K562 (cell line): ENCODE data around the gene UGT1A10. TPM values are rescaled to one million over a fixed set of nuclear protein-coding genes. Genes with fewer than 3 reads are reported as not detected.

Source experiments
- ATAC-seq: fragments of 200-7000 bp; cut with Tn5 transposase; 3 replicates; pipeline ENCODE4 v1.9.1; 2020; ENCODE audit warnings: moderate library complexity
- BruUV-seq: library from RNA; stranded (reverse); fragments of 400-500 nt; replicated peaks from 2 replicates; lab custom pipeline; 2021; lab: Mats Ljungman, UMichigan
- CTCF ChIA-PET: fragments of 300-600 bp; formaldehyde crosslinking; extraction: SDS; loops from one replicate; lab custom pipeline; 2021; ENCODE audit warnings: low intra/inter-chr PET ratio; lab: Yijun Ruan, JAX
- POLR2A ChIA-PET: fragments of 300-600, 350-650 bp; sonication (Branson Sonifier 250); formaldehyde crosslinking; extraction: SDS; loops from one replicate; lab custom pipeline; 2021; ENCODE audit warnings: antibody characterized with exemption, inconsistent platforms; lab: Yijun Ruan, JAX
- DNase-seq, 4 experiments: peaks; one replicate each; pipeline versions ENCODE4 v3.0.0 to v3.0.0-alpha.2; 2011 to 2018; ENCODE audit warnings: low spot score in 3 of 4, mixed read lengths in 3 of 4; ENCODE audit errors: extremely low read depth in 1 of 4
- FAIRE-seq: peaks from 2 replicates; lab custom pipeline; 2011; peaks lifted over from hg19 to GRCh38; lab: Jason Lieb, UNC
- H2AFZ ChIP-seq: 2 replicates; pipeline ENCODE4 v1.6.0; 2011; ENCODE audit warnings: low read depth, low read length, control low read depth, inconsistent platforms
- H3K27ac ChIP-seq: fragments of 200-600 bp; 3 replicates; pipeline ENCODE4 v1.8.0; 2011; ENCODE audit warnings: low read depth, mild to moderate bottlenecking, control low read depth, inconsistent platforms, low read length, moderate library complexity, mixed read lengths; ENCODE audit errors: extremely low read depth
- H3K27me3 ChIP-seq, 2 experiments: fragments of 300-600 bp in 1 of 2; 2 replicates in 1 of 2; 3 replicates in 1 of 2; pipeline versions ENCODE4 v1.6.0 to v1.8.0; 2011; ENCODE audit warnings: inconsistent platforms in 2 of 2, low read length in 2 of 2, mild to moderate bottlenecking in 1 of 2, mixed read lengths in 1 of 2, moderate library complexity in 1 of 2; ENCODE audit not compliant: control insufficient read depth in 2 of 2, insufficient read depth in 2 of 2
- H3K36me3 ChIP-seq: fragments of 300-600 bp; 3 replicates; pipeline ENCODE4 v1.8.0; 2011; ENCODE audit warnings: mild to moderate bottlenecking, low read length, inconsistent platforms; ENCODE audit not compliant: control insufficient read depth, insufficient read depth
- H3K4me1 ChIP-seq, 2 experiments: fragments of 200-600 bp in 1 of 2; replicated peaks in 1 of 2; 2 replicates in 1 of 2; 3 replicates in 1 of 2; pipeline versions ENCODE4 v1.5.1 to v1.8.0; 2011; ENCODE audit warnings: inconsistent platforms in 2 of 2, low read length in 2 of 2, mild to moderate bottlenecking in 1 of 2, mixed read lengths in 1 of 2, moderate library complexity in 1 of 2; ENCODE audit not compliant: control insufficient read depth in 2 of 2, insufficient read depth in 2 of 2
- H3K4me2 ChIP-seq: 2 replicates; pipeline ENCODE4 v1.6.1; 2011; ENCODE audit warnings: low read length, control low read depth, inconsistent platforms, mixed read lengths; ENCODE audit not compliant: insufficient read depth
- H3K4me3 ChIP-seq: fragments of 200-600 bp; sonication (generic), shearing (Covaris generic); 2 replicates; pipeline ENCODE4 v1.5.1; 2016; ENCODE audit warnings: control low read depth, inconsistent platforms
- H3K79me2 ChIP-seq: fragments of 200-600 bp; 3 replicates; pipeline ENCODE4 v1.8.0; 2011; ENCODE audit warnings: low read length, inconsistent platforms; ENCODE audit not compliant: control insufficient read depth, insufficient read depth
- H3K9ac ChIP-seq, 2 experiments: 2 replicates each; pipeline versions ENCODE4 v1.6.0 to v1.6.1; 2011; ENCODE audit warnings: low read depth in 2 of 2, low read length in 2 of 2, control low read depth in 1 of 2, inconsistent platforms in 1 of 2, mild to moderate bottlenecking in 1 of 2, mixed read lengths in 1 of 2; ENCODE audit not compliant: insufficient read depth in 1 of 2
- H3K9me1 ChIP-seq: one replicate; pipeline ENCODE4 v1.6.0; 2011; ENCODE audit warnings: inconsistent platforms, mild to moderate bottlenecking, low read length, moderate library complexity; ENCODE audit not compliant: control insufficient read depth, insufficient read depth
- H3K9me3 ChIP-seq: replicated peaks from 2 replicates; pipeline ENCODE4 v1.5.1; 2011; ENCODE audit warnings: low read depth, low read length, inconsistent platforms; ENCODE audit not compliant: control insufficient read depth, insufficient read depth
- H4K20me1 ChIP-seq: replicated peaks from 2 replicates; pipeline ENCODE4 v1.6.1; 2011; ENCODE audit warnings: low read length, inconsistent platforms, mixed read lengths; ENCODE audit not compliant: control insufficient read depth, insufficient read depth
- IRF9 ChIP-seq: fragments of 450-650 bp; IDR thresholded peaks from 2 replicates; pipeline ENCODE4 v1.6.1; 2016; ENCODE audit warnings: missing biosample characterization, missing genetic modification characterization
- SPI1 ChIP-seq: IDR thresholded peaks from 2 replicates; pipeline ENCODE4 v1.6.1; 2011; ENCODE audit warnings: low read depth, low read length, control low read depth, borderline replicate concordance
- whole genome bisulfite sequencing: fragments of 100-300 bp; shearing (Covaris generic); methylation state at CpG from one replicate; pipeline ENCODE4 v1.1.6; 2016; ENCODE audit warnings: low coverage, mixed read lengths; ENCODE audit not compliant: insufficient coverage; ENCODE audit errors: missing lambda C conversion rate; 5-methylcytosine and 5-hydroxymethylcytosine counted together
- in situ Hi-C: fragments of 300-500 bp; cut with MboI; formaldehyde crosslinking; loops from 4 replicates; pipeline ENCODE4 v1.15.0; 2018; ENCODE audit warnings: inconsistent platforms, mixed read lengths
- intact Hi-C: fragments of 100-400 bp; cut with micrococcal nuclease; formaldehyde crosslinking; loops from 2 replicates; pipeline ENCODE4 v1.14.2; 2022
- polyA plus RNA-seq, 8 experiments: library from polyadenylated mRNA; depleted of rRNA in 4 of 8; stranded (reverse) in 5 of 8; unstranded in 3 of 8; fragments of >200 nt; fragmentation: Nextera tagmentation in 2 of 8; fragmentation: Illumina TruSeq in 1 of 8; extraction: Ambion mirVana in 2 of 8; extraction: Trizol in 1 of 8; gene quantifications; 2 replicates each; pipeline versions ENCODE4 v1.2.1 to v1.2.3, GENCODE V29; 2011 to 2014; ENCODE audit warnings: inconsistent platforms in 1 of 8, missing spikeins in 1 of 8
- total RNA-seq, 7 experiments: library from RNA; depleted of rRNA in 6 of 7; stranded (reverse); fragments of >200 nt in 6 of 7; fragmentation: Illumina TruSeq in 2 of 7; extraction: Trizol in 2 of 7; gene quantifications; 2 replicates each; pipeline versions ENCODE4 v1.2.1 to v1.2.3, GENCODE V29; 2011 to 2021; ENCODE audit warnings: low replicate concordance in 1 of 7
- TF ChIP-seq, protein P1 (sequence below): fragments of 150-350 bp; conservative IDR thresholded peaks from 2 replicates; pipeline ENCODE4 v1.6.1; 2014; ENCODE audit warnings: low read length

Gene UGT1A10
- total and polyA plus RNA-seq, 9 of the 15 experiments (the other 6 are each of a cell fraction or from before 2014, with no cell fraction given), result not detected

DNA sequence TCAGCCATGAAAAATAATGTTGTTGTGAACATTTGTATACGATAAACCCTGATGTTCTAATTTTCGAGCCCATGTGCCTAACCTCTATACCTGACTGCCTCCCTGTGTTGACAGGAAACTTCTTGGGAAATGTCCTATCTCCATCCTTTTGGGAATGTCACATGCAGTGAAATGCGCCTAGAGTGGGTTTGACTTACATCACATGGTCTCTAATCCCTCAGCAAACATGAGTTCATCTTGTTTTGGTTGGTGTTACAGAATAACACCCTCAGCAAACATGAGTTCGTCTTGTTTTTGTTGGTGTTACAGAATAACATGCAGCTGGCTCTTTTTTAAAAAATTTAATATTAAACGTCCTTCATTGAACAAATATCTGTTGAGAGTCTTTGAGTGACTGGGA is 52.1 kb downstream of the UGT1A10 start:
- H3K9me1 ChIP-seq, result no peaks in the 10 kb centered on the region
- BruUV-seq, result no TSS peak
- intact Hi-C loops (no loop called here), in situ Hi-C loops (no loop called here)
- TF ChIP-seq, protein P1, sequence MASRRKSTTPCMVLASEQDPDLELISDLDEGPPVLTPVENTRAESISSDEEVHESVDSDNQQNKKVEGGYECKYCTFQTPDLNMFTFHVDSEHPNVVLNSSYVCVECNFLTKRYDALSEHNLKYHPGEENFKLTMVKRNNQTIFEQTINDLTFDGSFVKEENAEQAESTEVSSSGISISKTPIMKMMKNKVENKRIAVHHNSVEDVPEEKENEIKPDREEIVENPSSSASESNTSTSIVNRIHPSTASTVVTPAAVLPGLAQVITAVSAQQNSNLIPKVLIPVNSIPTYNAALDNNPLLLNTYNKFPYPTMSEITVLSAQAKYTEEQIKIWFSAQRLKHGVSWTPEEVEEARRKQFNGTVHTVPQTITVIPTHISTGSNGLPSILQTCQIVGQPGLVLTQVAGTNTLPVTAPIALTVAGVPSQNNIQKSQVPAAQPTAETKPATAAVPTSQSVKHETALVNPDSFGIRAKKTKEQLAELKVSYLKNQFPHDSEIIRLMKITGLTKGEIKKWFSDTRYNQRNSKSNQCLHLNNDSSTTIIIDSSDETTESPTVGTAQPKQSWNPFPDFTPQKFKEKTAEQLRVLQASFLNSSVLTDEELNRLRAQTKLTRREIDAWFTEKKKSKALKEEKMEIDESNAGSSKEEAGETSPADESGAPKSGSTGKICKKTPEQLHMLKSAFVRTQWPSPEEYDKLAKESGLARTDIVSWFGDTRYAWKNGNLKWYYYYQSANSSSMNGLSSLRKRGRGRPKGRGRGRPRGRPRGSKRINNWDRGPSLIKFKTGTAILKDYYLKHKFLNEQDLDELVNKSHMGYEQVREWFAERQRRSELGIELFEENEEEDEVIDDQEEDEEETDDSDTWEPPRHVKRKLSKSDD, result no peak
- DNase-seq, result no peak
- H3K9me3 ChIP-seq, result no peaks in the 10 kb centered on the region
- POLR2A ChIA-PET, result no interaction called here
- peaks cover 0 to 8% of the 10 kb centered on the region in 2 experiments; a peak in 3 of 5 replicates for H3K27me3 ChIP-seq
- H3K4me2 ChIP-seq, result no peak overlapping the region
- no peaks in the 10 kb centered on the region for H3K79me2 ChIP-seq
- no peaks in the 10 kb centered on the region; the same call in 1 of the 2 replicates for H4K20me1 ChIP-seq
- H3K36me3 ChIP-seq, result no peaks in the 10 kb centered on the region
- no peak for FAIRE-seq
- H2AFZ ChIP-seq, result no peak overlapping the region
- no peak overlapping the region for H3K9ac ChIP-seq
- no peak overlapping the region for H3K27ac ChIP-seq
- H3K4me1 ChIP-seq, result no peaks in the 10 kb centered on the region
- 4% methylated on average over 5 of the region's 5 CpGs for WGBS
- no peak for ATAC-seq
- CTCF ChIA-PET, result interaction anchor here (0.6 kb wide), 1 partner anchor 102 kb away, joined by 4 read pairs; no protein-coding TSS in a partner anchor
- no peak overlapping the region for H3K4me3 ChIP-seq

- Histone ChIP-seq H3K36me3 (no peaks in the 10 kb centered on the region), H3K9me1 (no peaks in the 10 kb centered on the region), H3K9me3 (no peaks in the 10 kb centered on the region), H3K4me1 (no peaks in the 10 kb centered on the region), H3K9ac (no peak overlapping the region), H3K27ac (no peak overlapping the region), H3K4me2 (no peak overlapping the region), H4K20me1 (no peaks in the 10 kb centered on the region; the same call in 1 of the 2 replicates), H3K4me3 (no peak overlapping the region), H3K79me2 (no peaks in the 10 kb centered on the region), H3K27me3 (peaks cover 0 to 8% of the 10 kb centered on the region in 2 experiments; a peak in 3 of 5 replicates), H2AFZ (no peak overlapping the region)
- ATAC-seq (no peak), FAIRE-seq (no peak), DNase-seq (no peak)
- no TSS peak for BruUV-seq
- intact Hi-C loops, result no loop called here
- TF ChIP-seq IRF9 (no peak), SPI1 (0 out of 2 replicates have a peak, but pooled peaks have one; percentile 26)
- POLR2A ChIA-PET, result no interaction called here
- CTCF ChIA-PET, result interaction anchor here (0.6 kb wide), 1 partner anchor 103 kb away, joined by 4 read pairs; no protein-coding TSS in a partner anchor
- in situ Hi-C loops, result no loop called here
These were observed 52.8 kb downstream of the UGT1A10 start for GRCh38 chr2:233689031-233689430.
